PC-3 (cell line): ENCODE results near the gene RPS6KA3. TPM values are rescaled to one million over a fixed set of nuclear protein-coding genes. Genes with fewer than 3 reads are reported as not detected.

Experiments used
- ATAC-seq: fragments of 200-7000 bp; cut with Tn5 transposase; 2 replicates; pipeline ENCODE4 v1.9.1; 2020; ENCODE audit warnings: mild to moderate bottlenecking, moderate library complexity
- BruUV-seq: library from RNA; stranded (reverse); fragments of 400-500 nt; replicated peaks from 2 replicates; lab custom pipeline; 2021; lab: Mats Ljungman, UMichigan
- CTCF ChIA-PET: fragments of 300-600 bp; sonication (Branson Sonifier 250); formaldehyde crosslinking; loops from one replicate; lab custom pipeline; 2022; ENCODE audit warnings: antibody characterized with exemption; lab: Charles Lee
- POLR2A ChIA-PET: fragments of 300-600 bp; sonication (Branson Sonifier 250); formaldehyde crosslinking; loops from one replicate; lab custom pipeline; 2022; ENCODE audit warnings: antibody characterized with exemption; ENCODE audit not compliant: unreplicated experiment; lab: Charles Lee
- DNase-seq: peaks from one replicate; pipeline ENCODE4 v3.0.0-alpha.2; 2015
- H2AFZ ChIP-seq: fragments of 300-600 bp; sonication (generic); 2 replicates; pipeline ENCODE4 v1.6.0; 2016; ENCODE audit warnings: antibody characterized with exemption, low read length
- H3F3A ChIP-seq: fragments of 300-600 bp; sonication (generic); one replicate; pipeline ENCODE4 v1.6.0; 2017; ENCODE audit warnings: antibody characterized with exemption, low read length, control low read depth, mild to moderate bottlenecking; ENCODE audit not compliant: unreplicated experiment
- H3K27ac ChIP-seq: fragments of 300-600 bp; sonication (generic); 2 replicates; pipeline ENCODE4 v1.5.1; 2016; ENCODE audit warnings: mild to moderate bottlenecking, low read length
- H3K27me3 ChIP-seq: fragments of 300-600 bp; sonication (generic); 2 replicates; pipeline ENCODE4 v1.6.1; 2016; ENCODE audit warnings: low read length, mixed read lengths
- H3K36me3 ChIP-seq: fragments of 300-600 bp; sonication (generic); 2 replicates; pipeline ENCODE4 v1.6.1; 2016; ENCODE audit warnings: low read depth, mixed run types, low read length, mixed read lengths
- H3K4me1 ChIP-seq: fragments of 300-600 bp; sonication (generic); 2 replicates; pipeline ENCODE4 v1.5.1; 2016; ENCODE audit warnings: low read length; ENCODE audit not compliant: insufficient read depth
- H3K4me2 ChIP-seq: fragments of 300-600 bp; sonication (generic); 2 replicates; pipeline ENCODE4 v1.6.0; 2016; ENCODE audit warnings: low read length
- H3K4me3 ChIP-seq: fragments of 300-600 bp; sonication (generic); 2 replicates; pipeline ENCODE4 v1.5.1; 2016; ENCODE audit warnings: mild to moderate bottlenecking, low read length, mixed read lengths
- H3K79me2 ChIP-seq: fragments of 300-600 bp; sonication (generic); 2 replicates; pipeline ENCODE4 v1.6.1; 2017; ENCODE audit warnings: low read length, mixed read lengths
- H3K9ac ChIP-seq: fragments of 300-600 bp; sonication (generic); 2 replicates; pipeline ENCODE4 v1.6.0; 2016; ENCODE audit warnings: mild to moderate bottlenecking, low read length
- H3K9me2 ChIP-seq: fragments of 300-600 bp; sonication (generic); replicated peaks from 2 replicates; pipeline ENCODE4 v1.6.1; 2016; ENCODE audit warnings: mixed run types, low read length, mixed read lengths
- H3K9me3 ChIP-seq: fragments of 300-600 bp; sonication (generic); 2 replicates; pipeline ENCODE4 v1.6.1; 2016; ENCODE audit warnings: low read length, mixed read lengths
- H4K20me1 ChIP-seq: fragments of 300-600 bp; sonication (generic); 2 replicates; pipeline ENCODE4 v1.6.1; 2016; ENCODE audit warnings: low read length, mixed read lengths
- CTCF ChIP-seq: fragments of 300-600 bp; sonication (generic); conservative IDR thresholded peaks from 2 replicates; pipeline ENCODE4 v1.5.1; 2017; ENCODE audit warnings: antibody characterized with exemption, low read depth, mild to moderate bottlenecking, low read length
- EZH2 ChIP-seq: fragments of 300-600 bp; sonication (generic); IDR thresholded peaks from one replicate; pipeline ENCODE4 v1.6.1; 2017; ENCODE audit warnings: antibody characterized with exemption, mild to moderate bottlenecking, low read length; ENCODE audit not compliant: unreplicated experiment
- EZH2phosphoT487 ChIP-seq: fragments of 300-600 bp; sonication (generic); IDR thresholded peaks from 2 replicates; pipeline ENCODE4 v1.6.1; 2018; ENCODE audit warnings: mild to moderate bottlenecking, antibody characterized with exemption, low read length, borderline replicate concordance
- intact Hi-C: fragments of 100-400 bp; cut with micrococcal nuclease; formaldehyde crosslinking; loops from 2 replicates; pipeline ENCODE4 v1.9.0; 2023
- total RNA-seq: library from RNA; depleted of rRNA; stranded (reverse); fragments of >200 nt; gene quantifications from 2 replicates; pipeline ENCODE4 v1.2.3, GENCODE V29; 2014

Gene RPS6KA3
- total RNA-seq, 1 experiment from 2014 or later = 22.8 TPM

- H3K36me3 ChIP-seq = no peaks in the 10 kb centered on the region
- H3K9ac ChIP-seq = peak within 1 kb of the TSS; percentile 34; the same call in 1 of the 2 replicates
- no peaks in the 10 kb centered on the region for H3K9me3 ChIP-seq
- POLR2A ChIA-PET = no interaction called here
- H4K20me1 ChIP-seq = no peaks in the 10 kb centered on the region
- DNase-seq = no peak
- H3K4me3 ChIP-seq = no peak within 1 kb of the TSS
- no peak within 1 kb of the TSS for H2AFZ ChIP-seq
- BruUV-seq = no TSS peak
- H3F3A ChIP-seq = no peaks in the 10 kb centered on the region
- peaks cover 19% of the 10 kb centered on the region for H3K4me1 ChIP-seq
- H3K27me3 ChIP-seq = no peaks in the 10 kb centered on the region
- intact Hi-C loops = loop anchor here (5.0 kb wide), 1 partner anchor 209 kb away; no protein-coding TSS in a partner anchor
- peak within 1 kb of the TSS; percentile 74; the same call in 1 of the 2 replicates for H3K4me2 ChIP-seq
- H3K27ac ChIP-seq = peak within 1 kb of the TSS; percentile 78
- TF ChIP-seq EZH2phosphoT487 = no peak
- no peak for TF ChIP-seq EZH2
- TF ChIP-seq CTCF = no peak
- H3K79me2 ChIP-seq = no peaks in the 10 kb centered on the region
- no peak for ATAC-seq
- CTCF ChIA-PET = no interaction called here
- H3K9me2 ChIP-seq = no peaks in the 10 kb centered on the region
These were observed 150.0 kb downstream of the RPS6KA3 start, which contains the start of gene MAP7D2 for GRCh38 chrX:20116577-20117240. MAP7D2 (minus strand) TSS chrX:20116907; CDS start chrX:20116879, 28 bp downstream.

GRCh38 chrX:20116087-20116576, 150.6 kb downstream of the RPS6KA3 start:
- intact Hi-C loops = loop anchor here (5.0 kb wide), 1 partner anchor 209 kb away; no protein-coding TSS in a partner anchor
- DNase-seq (no peak), ATAC-seq (no peak)
- no peaks in the 10 kb centered on the region for H4K20me1 ChIP-seq
- H3K4me1 ChIP-seq = peaks cover 19% of the 10 kb centered on the region
- H2AFZ ChIP-seq = no peak overlapping the region
- no peaks in the 10 kb centered on the region for H3K9me2 ChIP-seq
- no peak overlapping the region for H3K27ac ChIP-seq
- H3K9ac ChIP-seq = no peak overlapping the region
- ChIA-PET POLR2A (no interaction called here), CTCF (no interaction called here)
- no peaks in the 10 kb centered on the region for H3F3A ChIP-seq
- H3K79me2 ChIP-seq = no peaks in the 10 kb centered on the region
- no peak overlapping the region for H3K4me2 ChIP-seq
- H3K4me3 ChIP-seq = no peak overlapping the region
- no peaks in the 10 kb centered on the region for H3K9me3 ChIP-seq
- no peaks in the 10 kb centered on the region for H3K27me3 ChIP-seq
- no peak for TF ChIP-seq EZH2
- TF ChIP-seq EZH2phosphoT487 = no peak
- no peak for TF ChIP-seq CTCF
- no peaks in the 10 kb centered on the region for H3K36me3 ChIP-seq
- no TSS peak for BruUV-seq
